Measurements from ENCODE around the gene RNPEP.
A peak's percentile ranks its signal among the peaks of the same experiment; 100 is the strongest.
"Not testable (repeated sequence)": the region's sequence is repeated elsewhere in the genome, so short reads cannot be mapped to it uniquely, and the experiment has no call there.

The RNPEP gene

GRCh38 chr1:202016022-202016810, 33.8 kb downstream of the RNPEP start:
- no peak for TF ChIP-seq CTCF (conservative IDR thresholded peaks at IDR 0.05; ENCODE audit: low read length)
- peak; percentile 45 for DNase-seq (ENCODE audit: low read depth)
- H3K4me3 ChIP-seq (ENCODE audit: low read length) = no peak overlapping the region

- DNase-seq (ENCODE audit: low read depth) = no peak
- no peak overlapping the region for H3K4me3 ChIP-seq (ENCODE audit: low read length)
- no peak for TF ChIP-seq CTCF (conservative IDR thresholded peaks at IDR 0.05; ENCODE audit: low read length)
These were observed 34.6 kb downstream of the RNPEP start for GRCh38 chr1:202016811-202017748.

GRCh38 chr1:202017749-202018467, 35.5 kb downstream of the RNPEP start:
- H3K4me3 ChIP-seq (ENCODE audit: low read length) = no peak overlapping the region
- no peak for DNase-seq (ENCODE audit: low read depth)
- TF ChIP-seq CTCF (conservative IDR thresholded peaks at IDR 0.05; ENCODE audit: low read length) = no peak

GRCh38 chr1:202018468-202019234, 36.2 kb downstream of the RNPEP start:
- no peak for TF ChIP-seq CTCF (conservative IDR thresholded peaks at IDR 0.05; ENCODE audit: low read length)
- DNase-seq (ENCODE audit: low read depth) = no peak

GRCh38 chr1:202019235-202019558, 36.7 kb downstream of the RNPEP start:
- DNase-seq (ENCODE audit: low read depth); H3K4me3 ChIP-seq (ENCODE audit: low read length): not testable (repeated sequence)

More at GRCh38 chr1:202018468-202019234, 36.2 kb downstream of the RNPEP start:
- H3K4me3 ChIP-seq (ENCODE audit: low read length) = no peak overlapping the region

GRCh38 chr1:202023001-202023433, 40.6 kb downstream of the RNPEP start:
- TF ChIP-seq CTCF (conservative IDR thresholded peaks at IDR 0.05; ENCODE audit: low read length) = no peak
- no peak for DNase-seq (ENCODE audit: low read depth)

More at GRCh38 chr1:202023001-202023433, 40.6 kb downstream of the RNPEP start:
- H3K4me3 ChIP-seq (ENCODE audit: low read length) = no peak overlapping the region

All from AG10803 (cell line).